Left ventricle myocardium inferior (tissue), 1 donor: ENCODE measurements around the gene DCC. TPM values are rescaled to one million over a fixed set of nuclear protein-coding genes. Genes with fewer than 3 reads are reported as not detected.

ENCODE experiments used
- DNase-seq: peaks from one replicate; pipeline ENCODE4 v3.0.0-alpha.2; 2020
- H3K27ac ChIP-seq: fragments of 200-600 bp; replicated peaks from 2 replicates; pipeline ENCODE4 v1.8.0; 2021
- H3K27me3 ChIP-seq: fragments of 200-600 bp; 2 replicates; pipeline ENCODE4 v1.8.0; 2021; ENCODE audit warnings: low read depth
- H3K36me3 ChIP-seq: fragments of 200-600 bp; 2 replicates; pipeline ENCODE4 v1.8.0; 2021
- H3K4me1 ChIP-seq: fragments of 200-600 bp; 2 replicates; pipeline ENCODE4 v1.8.0; 2021
- H3K4me3 ChIP-seq: fragments of 200-600 bp; 2 replicates; pipeline ENCODE4 v1.8.0; 2021; ENCODE audit warnings: mild to moderate bottlenecking, moderate library complexity
- H3K9me3 ChIP-seq: fragments of 200-600 bp; replicated peaks from 2 replicates; pipeline ENCODE4 v1.8.0; 2021
- intact Hi-C: fragments of 100-400 bp; cut with micrococcal nuclease; formaldehyde crosslinking; loops from one replicate; pipeline ENCODE4 v1.11.0; 2022
- total RNA-seq: library from RNA; stranded (reverse); fragmentation: NEBNext Ultra II Directional; extraction: Animal tissue kit (Norgen Biotek cat#: 25700); gene quantifications from one replicate; pipeline ENCODE4 v1.2.1, GENCODE V29; 2021
- TF ChIP-seq, protein P1 (sequence below): fragments of 200-600 bp; IDR thresholded peaks from 2 replicates; pipeline ENCODE4 v1.8.0; 2021; ENCODE audit warnings: antibody characterized with exemption, mild to moderate bottlenecking, borderline replicate concordance
- donor health status: DM: no; HTN: yes; CAD: no; lungs with severe emphysema.

The DCC gene
- total RNA-seq, 1 donor from 2014 or later, result not detected

DNA sequence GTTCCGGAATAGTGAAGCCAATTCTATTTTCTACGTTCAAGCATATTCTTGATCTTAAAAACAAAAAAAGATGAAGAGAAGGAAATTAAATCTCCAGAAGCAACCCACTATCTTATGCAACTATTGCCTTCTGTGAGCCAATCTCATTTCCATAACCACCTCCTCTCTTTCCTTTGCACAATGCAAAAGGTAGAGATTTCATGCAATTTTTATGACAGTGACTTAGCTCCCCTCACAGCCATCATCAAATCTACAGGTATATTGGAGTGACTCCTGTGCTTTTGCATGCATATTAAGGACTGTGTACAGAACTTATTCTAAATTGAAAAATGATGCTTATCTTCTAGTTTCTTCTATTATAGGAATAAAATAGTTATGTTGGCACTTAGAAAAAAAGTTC, 191.8 kb downstream of the DCC start:
- H3K36me3 ChIP-seq, result no peaks in the 10 kb centered on the region
- no peaks in the 10 kb centered on the region for H3K4me1 ChIP-seq
- intact Hi-C loops, result no loop called here
- TF ChIP-seq, protein P1, sequence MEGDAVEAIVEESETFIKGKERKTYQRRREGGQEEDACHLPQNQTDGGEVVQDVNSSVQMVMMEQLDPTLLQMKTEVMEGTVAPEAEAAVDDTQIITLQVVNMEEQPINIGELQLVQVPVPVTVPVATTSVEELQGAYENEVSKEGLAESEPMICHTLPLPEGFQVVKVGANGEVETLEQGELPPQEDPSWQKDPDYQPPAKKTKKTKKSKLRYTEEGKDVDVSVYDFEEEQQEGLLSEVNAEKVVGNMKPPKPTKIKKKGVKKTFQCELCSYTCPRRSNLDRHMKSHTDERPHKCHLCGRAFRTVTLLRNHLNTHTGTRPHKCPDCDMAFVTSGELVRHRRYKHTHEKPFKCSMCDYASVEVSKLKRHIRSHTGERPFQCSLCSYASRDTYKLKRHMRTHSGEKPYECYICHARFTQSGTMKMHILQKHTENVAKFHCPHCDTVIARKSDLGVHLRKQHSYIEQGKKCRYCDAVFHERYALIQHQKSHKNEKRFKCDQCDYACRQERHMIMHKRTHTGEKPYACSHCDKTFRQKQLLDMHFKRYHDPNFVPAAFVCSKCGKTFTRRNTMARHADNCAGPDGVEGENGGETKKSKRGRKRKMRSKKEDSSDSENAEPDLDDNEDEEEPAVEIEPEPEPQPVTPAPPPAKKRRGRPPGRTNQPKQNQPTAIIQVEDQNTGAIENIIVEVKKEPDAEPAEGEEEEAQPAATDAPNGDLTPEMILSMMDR, result no peak
- no peak for DNase-seq
- no peaks in the 10 kb centered on the region for H3K27me3 ChIP-seq
- no peak overlapping the region for H3K4me3 ChIP-seq
- H3K9me3 ChIP-seq, result no peaks in the 10 kb centered on the region
- no peak overlapping the region for H3K27ac ChIP-seq

DNA sequence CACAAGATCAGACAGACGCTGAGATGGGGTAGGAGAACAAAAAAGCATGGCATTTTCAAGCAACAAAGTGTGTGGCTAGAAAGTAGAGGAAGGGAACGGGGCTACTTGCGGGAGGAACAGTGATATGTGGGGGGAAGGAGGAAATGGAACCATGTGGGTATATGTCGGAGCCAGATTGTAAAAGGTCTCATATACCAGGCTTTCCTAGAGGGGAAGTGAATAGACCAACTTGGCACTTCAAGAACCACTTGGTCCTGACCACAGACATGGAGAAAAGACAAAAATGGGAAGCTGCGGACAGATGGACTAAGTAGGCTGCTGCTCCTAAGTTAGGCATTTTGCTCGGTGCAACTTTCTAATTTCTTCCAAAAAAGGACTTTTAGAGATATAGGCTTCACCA, 196.0 kb downstream of the DCC start:
- TF ChIP-seq, protein P1, result no peak
- Histone ChIP-seq H3K4me3 (no peak overlapping the region), H3K4me1 (no peaks in the 10 kb centered on the region), H3K27ac (no peak overlapping the region), H3K9me3 (no peaks in the 10 kb centered on the region), H3K27me3 (no peaks in the 10 kb centered on the region), H3K36me3 (no peaks in the 10 kb centered on the region)
- no peak for DNase-seq
- intact Hi-C loops, result no loop called here

DNA sequence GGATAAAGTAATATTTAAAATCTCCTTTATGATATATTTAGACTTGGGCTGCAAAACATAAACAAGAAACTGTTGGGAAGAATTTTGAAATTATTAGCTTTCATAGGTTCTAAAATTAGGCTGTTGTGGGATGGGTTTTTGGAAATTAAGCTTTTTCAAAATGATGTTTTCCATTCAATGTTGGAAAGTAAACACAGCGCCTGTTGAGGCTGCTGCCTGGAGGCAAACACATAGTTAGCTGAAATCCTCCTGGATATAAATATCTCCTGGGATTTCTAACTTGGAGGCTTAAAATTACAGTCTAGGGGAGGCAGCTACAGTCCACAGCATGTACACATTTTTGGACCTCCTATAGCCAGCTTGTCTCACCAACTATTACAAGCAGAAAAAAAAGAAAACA, 197.3 kb downstream of the DCC start:
- H3K4me1 ChIP-seq, result no peaks in the 10 kb centered on the region
- TF ChIP-seq, protein P1, result no peak

DNA sequence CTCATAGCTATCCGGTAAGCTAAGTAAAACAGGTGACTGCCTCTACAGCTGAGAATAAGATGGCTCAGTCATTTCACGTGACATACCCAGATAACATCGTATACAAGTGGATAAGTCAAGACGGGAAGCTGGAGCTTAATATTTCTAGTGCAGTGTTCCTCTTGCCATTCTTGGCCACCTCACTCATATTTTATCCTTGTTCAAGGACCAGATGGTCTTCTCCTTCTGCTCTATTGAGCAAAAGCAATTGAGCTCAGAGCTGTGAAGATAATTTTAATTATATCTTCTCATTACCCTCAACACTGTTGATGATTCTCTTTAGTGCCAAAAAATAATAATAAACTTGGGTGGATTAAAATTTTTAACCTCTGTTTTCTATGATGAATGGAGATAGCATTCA, 201.1 kb downstream of the DCC start:
- intact Hi-C loops, result no loop called here

More for the DNA sequence above, 197.3 kb downstream of the DCC start:
- Histone ChIP-seq H3K9me3 (no peaks in the 10 kb centered on the region), H3K4me3 (no peak overlapping the region), H3K36me3 (no peaks in the 10 kb centered on the region), H3K27me3 (no peaks in the 10 kb centered on the region), H3K27ac (no peak overlapping the region)
- intact Hi-C loops, result no loop called here
- DNase-seq, result no peak

DNA sequence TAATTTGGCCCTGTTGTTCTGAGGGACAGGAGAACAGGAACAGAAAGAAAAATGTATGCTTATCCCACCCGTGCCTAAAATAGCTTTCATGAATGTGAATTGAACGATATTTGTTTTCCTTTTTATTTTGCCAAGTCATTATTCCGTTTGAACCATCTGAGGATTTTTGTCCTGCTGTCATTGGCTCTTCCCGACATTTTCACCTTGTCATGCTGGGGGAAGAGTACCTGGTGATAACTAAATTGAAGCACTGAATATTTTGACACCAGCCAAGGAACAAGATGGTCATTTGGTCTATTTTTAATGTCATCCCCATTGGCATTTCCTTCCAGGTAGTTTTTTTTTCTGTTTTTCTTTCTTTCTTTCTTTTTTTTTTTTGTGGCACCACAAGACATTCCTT, 204.1 kb downstream of the DCC start:
- Histone ChIP-seq H3K4me1 (no peaks in the 10 kb centered on the region), H3K9me3 (peaks cover 4% of the 10 kb centered on the region), H3K27ac (no peak overlapping the region), H3K27me3 (no peaks in the 10 kb centered on the region), H3K36me3 (no peaks in the 10 kb centered on the region), H3K4me3 (no peak overlapping the region)
- TF ChIP-seq, protein P1, result no peak
- intact Hi-C loops, result no loop called here
- DNase-seq, result no peak

More for the DNA sequence above, 201.1 kb downstream of the DCC start:
- peaks cover 4% of the 10 kb centered on the region for H3K9me3 ChIP-seq
- no peaks in the 10 kb centered on the region for H3K4me1 ChIP-seq
- TF ChIP-seq, protein P1, result no peak
- H3K36me3 ChIP-seq, result no peaks in the 10 kb centered on the region
- no peak overlapping the region for H3K27ac ChIP-seq
- H3K27me3 ChIP-seq, result no peaks in the 10 kb centered on the region
- no peak overlapping the region for H3K4me3 ChIP-seq
- no peak for DNase-seq
